ENCODE measurements around the gene KIF23.

Gene KIF23

DNA sequence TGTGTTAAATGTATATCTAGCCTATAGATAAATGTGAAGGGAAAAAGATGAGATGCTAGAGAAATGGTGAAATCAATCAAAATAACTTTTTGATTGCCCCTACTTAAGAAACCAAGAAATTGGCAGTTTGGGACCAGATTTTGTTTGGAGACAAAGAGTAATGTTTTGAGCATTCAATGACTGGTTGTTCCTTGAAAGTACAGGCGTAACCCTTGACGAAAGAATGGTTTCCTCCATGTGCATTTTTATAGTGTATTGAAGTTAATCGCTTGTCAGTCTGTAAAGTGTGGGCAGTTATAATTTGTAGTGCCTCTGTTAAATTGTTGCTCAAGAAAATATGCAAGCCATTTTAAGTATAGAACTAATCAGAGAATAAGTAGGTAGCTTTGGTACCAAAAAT, 1.2 kb downstream of the KIF23 start:
- Histone ChIP-seq H3K36me3 (ENCODE audit: low read depth) (peaks cover 53% of the 10 kb centered on the region), H3K27ac (ENCODE audit: poor library complexity, severe bottlenecking) (peak overlapping the region; percentile 90), H3K9me3 (ENCODE audit: severe bottlenecking) (no peaks in the 10 kb centered on the region), H3K4me1 (ENCODE audit: insufficient read depth, poor library complexity, severe bottlenecking) (peaks cover 13% of the 10 kb centered on the region), H3K27me3 (ENCODE audit: insufficient read depth, poor library complexity, severe bottlenecking) (no peaks in the 10 kb centered on the region), H3K4me3 (ENCODE audit: severe bottlenecking) (peak overlapping the region; percentile 86)
- no peak for TF ChIP-seq CTCF (IDR thresholded peaks at IDR 0.05; ENCODE audit: poor library complexity, severe bottlenecking)
- no peak for DNase-seq (ENCODE audit: low spot score)
- no peak for ATAC-seq (ENCODE audit: low read depth)

DNA sequence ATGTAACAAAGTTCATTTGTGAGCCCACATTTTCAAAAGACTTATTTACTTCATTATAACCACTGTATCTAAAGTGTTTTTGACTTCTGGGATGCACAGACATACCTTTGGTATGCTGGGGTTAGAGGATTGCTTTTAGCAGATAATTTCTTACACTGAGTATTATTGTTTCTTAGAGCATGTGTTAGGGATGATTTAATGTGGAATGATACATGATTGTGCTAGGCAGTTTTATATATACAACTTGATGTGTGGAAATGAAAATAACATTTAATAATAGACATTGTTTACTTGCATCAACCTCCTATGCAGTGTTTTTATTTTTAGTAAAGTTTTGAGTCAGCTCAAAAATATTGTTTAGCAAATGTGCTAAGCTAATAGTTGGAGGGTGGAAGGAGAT, 3.4 kb downstream of the KIF23 start:
- DNase-seq (ENCODE audit: low spot score) (no peak), ATAC-seq (ENCODE audit: low read depth) (no peak)
- H3K4me3 ChIP-seq (ENCODE audit: severe bottlenecking), result no peak overlapping the region
- peaks cover 18% of the 10 kb centered on the region for H3K4me1 ChIP-seq (ENCODE audit: insufficient read depth, poor library complexity, severe bottlenecking)
- H3K9me3 ChIP-seq (ENCODE audit: severe bottlenecking), result no peaks in the 10 kb centered on the region
- peaks cover 75% of the 10 kb centered on the region for H3K36me3 ChIP-seq (ENCODE audit: low read depth)
- no peak overlapping the region for H3K27ac ChIP-seq (ENCODE audit: poor library complexity, severe bottlenecking)
- no peaks in the 10 kb centered on the region for H3K27me3 ChIP-seq (ENCODE audit: insufficient read depth, poor library complexity, severe bottlenecking)
- no peak for TF ChIP-seq CTCF (IDR thresholded peaks at IDR 0.05; ENCODE audit: poor library complexity, severe bottlenecking)

- Histone ChIP-seq H3K4me3 (ENCODE audit: severe bottlenecking) (no peak overlapping the region), H3K9me3 (ENCODE audit: severe bottlenecking) (no peaks in the 10 kb centered on the region), H3K4me1 (ENCODE audit: insufficient read depth, poor library complexity, severe bottlenecking) (peaks cover 5% of the 10 kb centered on the region), H3K36me3 (ENCODE audit: low read depth) (peaks cover 100% of the 10 kb centered on the region), H3K27me3 (ENCODE audit: insufficient read depth, poor library complexity, severe bottlenecking) (no peaks in the 10 kb centered on the region), H3K27ac (ENCODE audit: poor library complexity, severe bottlenecking) (no peak overlapping the region)
- TF ChIP-seq CTCF (IDR thresholded peaks at IDR 0.05; ENCODE audit: poor library complexity, severe bottlenecking), result no peak
- DNase-seq (ENCODE audit: low spot score) (no peak), ATAC-seq (ENCODE audit: low read depth) (no peak)
Observed at GRCh38 chr15:69421498-69421897, 7.3 kb downstream of the KIF23 start.

GRCh38 chr15:69422336-69422895, 8.3 kb downstream of the KIF23 start:
- Histone ChIP-seq H3K27ac (ENCODE audit: poor library complexity, severe bottlenecking) (no peak overlapping the region), H3K9me3 (ENCODE audit: severe bottlenecking) (no peaks in the 10 kb centered on the region), H3K4me1 (ENCODE audit: insufficient read depth, poor library complexity, severe bottlenecking) (peaks cover 5% of the 10 kb centered on the region), H3K4me3 (ENCODE audit: severe bottlenecking) (no peak overlapping the region), H3K27me3 (ENCODE audit: insufficient read depth, poor library complexity, severe bottlenecking) (no peaks in the 10 kb centered on the region), H3K36me3 (ENCODE audit: low read depth) (peaks cover 100% of the 10 kb centered on the region)
- ATAC-seq (ENCODE audit: low read depth) (no peak), DNase-seq (ENCODE audit: low spot score) (no peak)
- no peak for TF ChIP-seq CTCF (IDR thresholded peaks at IDR 0.05; ENCODE audit: poor library complexity, severe bottlenecking)

GRCh38 chr15:69424001-69424400, 9.9 kb downstream of the KIF23 start:
- DNase-seq (ENCODE audit: low spot score), result no peak
- peaks cover 100% of the 10 kb centered on the region for H3K36me3 ChIP-seq (ENCODE audit: low read depth)
- no peak overlapping the region for H3K27ac ChIP-seq (ENCODE audit: poor library complexity, severe bottlenecking)
- H3K4me3 ChIP-seq (ENCODE audit: severe bottlenecking), result no peak overlapping the region
- ATAC-seq (ENCODE audit: low read depth), result no peak
- H3K9me3 ChIP-seq (ENCODE audit: severe bottlenecking), result no peaks in the 10 kb centered on the region
- peaks cover 5% of the 10 kb centered on the region for H3K4me1 ChIP-seq (ENCODE audit: insufficient read depth, poor library complexity, severe bottlenecking)
- no peak for TF ChIP-seq CTCF (IDR thresholded peaks at IDR 0.05; ENCODE audit: poor library complexity, severe bottlenecking)
- no peaks in the 10 kb centered on the region for H3K27me3 ChIP-seq (ENCODE audit: insufficient read depth, poor library complexity, severe bottlenecking)

Measured in RWPE2 (cell line).